GM21576 (cell line): ENCODE measurements around the gene ECEL1.

Experiments
- ATAC-seq: cut with Tn5 transposase; IDR thresholded peaks from one replicate; pipeline ENCODE4 v1.9.1; 2021; ENCODE audit warnings: mild to moderate bottlenecking, moderate library complexity; ENCODE audit not compliant: unreplicated experiment

The ECEL1 gene

GRCh38 chr2:232501331-232501771, 13.7 kb upstream of the ECEL1 start:
- ATAC-seq: no peak

GRCh38 chr2:232498452-232498851, 10.8 kb upstream of the ECEL1 start:
- ATAC-seq: no peak

GRCh38 chr2:232497348-232497747, 9.7 kb upstream of the ECEL1 start:
- ATAC-seq: no peak

DNA sequence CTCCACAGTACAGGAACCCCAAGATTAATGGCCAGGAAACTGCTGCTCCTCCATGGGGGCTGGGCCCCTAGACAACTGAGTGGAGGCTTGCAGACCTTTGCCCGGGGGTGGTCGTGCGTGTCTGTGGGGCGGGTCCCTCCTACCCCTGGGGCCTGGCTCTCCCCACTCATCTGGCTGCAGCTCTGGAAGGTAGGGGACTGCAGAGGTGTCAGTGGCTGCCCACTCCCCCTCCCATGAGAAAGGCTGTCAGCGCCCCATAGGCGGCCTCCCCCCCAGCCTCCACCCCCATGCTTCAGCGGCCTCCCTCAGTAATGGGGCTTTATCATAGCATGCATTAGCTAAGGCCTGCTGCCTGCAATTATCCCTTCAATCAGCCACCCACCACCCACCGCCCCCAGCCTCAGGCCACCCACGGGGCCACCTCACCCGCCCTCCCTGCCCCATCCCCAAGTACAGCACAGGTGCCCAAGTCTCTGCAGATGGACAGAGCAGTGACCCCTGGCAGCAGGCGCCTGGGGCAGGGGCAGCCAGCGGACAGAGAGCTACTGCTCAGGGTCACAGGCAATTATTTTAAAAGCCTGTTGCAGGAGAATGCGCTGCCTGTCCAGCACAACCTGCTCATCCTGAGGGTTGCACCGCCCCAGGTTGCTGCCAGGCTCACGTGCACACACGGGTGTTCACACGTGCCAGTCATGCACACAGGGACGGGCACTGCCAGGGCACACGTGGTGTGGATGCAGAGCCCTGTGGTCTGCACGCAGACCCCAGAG, 9.1 kb upstream of the ECEL1 start:
- ATAC-seq: no peak

GRCh38 chr2:232495292-232495691, 7.7 kb upstream of the ECEL1 start:
- ATAC-seq: no peak

GRCh38 chr2:232494542-232494941, 6.9 kb upstream of the ECEL1 start:
- ATAC-seq: no peak

GRCh38 chr2:232493701-232494474, 6.3 kb upstream of the ECEL1 start:
- ATAC-seq: no peak

GRCh38 chr2:232492963-232493700, 5.5 kb upstream of the ECEL1 start:
- no peak for ATAC-seq

DNA sequence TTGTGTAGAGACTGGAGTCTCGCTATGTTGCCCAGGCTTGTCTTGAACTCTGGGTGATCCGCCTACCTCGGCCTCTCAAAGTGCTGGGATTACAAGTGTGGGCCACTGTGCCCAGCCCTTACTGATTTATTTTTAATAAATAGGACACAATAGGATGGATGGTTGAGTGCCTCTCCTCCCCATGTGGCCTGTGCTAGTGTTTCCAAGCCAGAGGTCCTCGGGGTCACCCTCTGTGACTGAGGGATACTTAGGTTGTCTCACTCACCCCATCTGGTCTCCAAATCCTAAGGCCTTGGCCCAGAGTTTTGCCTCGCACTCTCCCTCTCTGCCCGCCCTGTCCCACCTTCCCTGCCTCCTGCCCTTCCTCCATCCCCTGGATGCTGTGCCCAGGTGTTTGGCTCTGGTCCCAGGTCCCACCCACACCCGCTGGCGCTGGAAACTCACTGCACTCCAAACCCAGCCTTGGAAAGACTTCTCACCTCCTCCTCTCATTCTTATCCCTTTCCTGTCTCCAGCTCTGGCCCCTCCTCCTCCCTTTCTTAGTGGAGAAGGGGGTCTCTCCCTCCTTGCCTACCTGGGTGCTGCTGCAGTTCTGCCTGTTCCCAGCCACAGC, 4.7 kb upstream of the ECEL1 start:
- no peak for ATAC-seq

- ATAC-seq: no peak
Observed at GRCh38 chr2:232491139-232491780, 3.6 kb upstream of the ECEL1 start.

DNA sequence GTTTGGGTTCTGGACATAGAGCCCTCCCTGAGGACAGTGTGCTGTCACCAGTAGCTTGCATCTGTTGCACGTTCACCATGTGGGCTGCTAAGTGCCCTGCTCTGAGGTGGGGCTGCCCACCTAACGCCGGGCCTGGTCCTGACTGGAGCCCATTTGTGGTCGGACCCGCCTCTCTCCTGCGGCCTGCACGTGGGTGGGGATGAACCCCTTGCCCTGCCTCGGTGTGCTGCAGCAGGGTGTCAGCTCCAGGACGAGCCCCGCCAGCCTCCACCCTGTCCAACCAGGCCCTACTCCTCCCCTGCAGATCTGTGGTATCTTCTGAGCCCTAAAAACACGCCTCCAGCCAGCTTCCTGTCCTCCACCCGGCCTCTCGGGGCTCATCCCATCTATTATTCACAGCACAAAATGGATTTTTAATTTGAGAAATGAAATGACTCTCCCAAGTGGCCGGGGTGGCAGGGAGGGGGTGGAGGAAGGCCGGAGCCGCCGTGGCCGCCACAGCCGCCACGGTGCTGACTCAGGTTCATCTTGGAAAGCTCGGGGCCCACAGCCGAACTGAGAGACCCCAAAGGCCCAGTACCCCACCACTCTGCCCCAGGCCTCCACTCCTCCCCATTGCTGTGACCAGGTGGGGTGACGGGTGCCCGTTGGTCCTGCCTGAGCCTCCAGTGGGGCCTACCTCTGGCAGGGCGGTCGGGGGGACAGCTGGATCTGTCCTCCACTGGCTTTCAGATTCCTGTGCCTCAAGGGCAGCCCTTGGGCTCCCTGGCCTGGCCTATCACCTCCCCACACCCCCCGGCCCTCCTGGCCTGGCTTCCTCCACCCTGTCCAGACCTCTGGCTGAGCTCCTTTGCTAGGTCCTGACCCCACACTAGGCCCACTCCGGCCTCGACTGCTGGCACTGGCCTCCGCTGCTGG, 2.8 kb upstream of the ECEL1 start:
- ATAC-seq: no peak

DNA sequence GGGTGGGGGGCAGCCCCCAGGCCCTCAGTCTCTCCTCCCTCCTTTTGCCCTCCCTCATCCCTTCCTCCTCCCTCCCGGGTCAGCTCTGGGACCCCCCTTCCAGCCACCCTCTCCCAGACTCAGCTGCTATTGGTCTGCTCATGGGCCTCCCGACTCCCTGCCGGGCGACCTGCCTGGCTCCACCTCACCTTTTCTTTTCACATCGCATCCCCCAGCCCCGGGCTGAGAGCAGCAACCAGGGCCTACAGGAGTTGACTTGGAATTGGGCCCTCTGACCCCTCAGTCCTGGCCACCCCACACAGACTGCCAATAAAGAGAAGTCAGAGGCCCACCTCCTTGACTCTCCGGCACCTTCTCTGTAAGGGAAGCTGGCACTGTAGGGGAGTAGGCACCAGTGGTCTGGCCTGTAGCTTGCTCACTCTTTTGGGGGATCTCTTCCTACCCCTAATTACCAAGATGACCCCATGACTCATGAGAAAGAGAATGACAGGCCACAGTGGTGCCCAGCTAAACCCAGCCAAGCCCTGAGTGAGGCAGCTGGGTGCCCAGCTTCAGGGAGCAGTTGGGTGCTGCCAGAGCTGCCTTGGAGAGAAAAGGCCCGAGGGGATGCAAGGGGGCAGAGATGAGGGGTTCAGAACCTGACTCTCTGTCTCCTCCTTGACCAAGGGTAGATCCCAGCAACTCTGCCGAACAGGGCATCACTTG, 2.0 kb upstream of the ECEL1 start:
- ATAC-seq: no peak

GRCh38 chr2:232488721-232489300, 1.2 kb upstream of the ECEL1 start:
- no peak for ATAC-seq

DNA sequence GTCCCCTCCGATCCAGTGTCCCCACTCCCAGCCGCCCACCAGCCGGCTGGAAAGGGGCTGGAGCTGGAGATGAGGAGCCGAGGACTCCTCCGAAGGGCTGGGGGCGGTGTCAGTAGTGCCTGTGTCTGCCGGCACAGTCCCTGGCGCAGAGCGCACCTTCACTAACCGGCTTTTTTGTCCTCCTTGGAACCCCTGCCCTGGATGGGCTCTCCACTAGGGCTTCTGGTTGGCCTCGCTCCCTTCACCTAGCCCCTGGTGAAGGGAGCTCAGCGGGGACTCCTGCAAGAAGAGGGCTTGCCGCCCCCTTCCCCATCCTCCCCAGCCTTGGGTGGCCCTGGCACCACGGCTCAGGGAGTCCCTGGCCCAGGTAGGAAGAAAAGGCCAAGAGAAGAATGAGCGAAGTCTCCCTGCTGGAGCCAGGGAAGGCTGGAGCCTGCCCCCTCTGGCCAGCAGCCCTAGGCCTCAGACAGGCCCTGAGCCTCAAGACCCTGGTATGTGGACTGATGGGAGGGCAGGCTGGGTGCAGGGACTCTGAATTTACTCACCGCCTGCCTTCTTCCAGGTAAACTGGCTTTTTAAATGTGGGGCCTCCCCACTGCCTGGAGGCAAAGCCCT, 570 bp upstream of the ECEL1 start:
- no peak for ATAC-seq

DNA sequence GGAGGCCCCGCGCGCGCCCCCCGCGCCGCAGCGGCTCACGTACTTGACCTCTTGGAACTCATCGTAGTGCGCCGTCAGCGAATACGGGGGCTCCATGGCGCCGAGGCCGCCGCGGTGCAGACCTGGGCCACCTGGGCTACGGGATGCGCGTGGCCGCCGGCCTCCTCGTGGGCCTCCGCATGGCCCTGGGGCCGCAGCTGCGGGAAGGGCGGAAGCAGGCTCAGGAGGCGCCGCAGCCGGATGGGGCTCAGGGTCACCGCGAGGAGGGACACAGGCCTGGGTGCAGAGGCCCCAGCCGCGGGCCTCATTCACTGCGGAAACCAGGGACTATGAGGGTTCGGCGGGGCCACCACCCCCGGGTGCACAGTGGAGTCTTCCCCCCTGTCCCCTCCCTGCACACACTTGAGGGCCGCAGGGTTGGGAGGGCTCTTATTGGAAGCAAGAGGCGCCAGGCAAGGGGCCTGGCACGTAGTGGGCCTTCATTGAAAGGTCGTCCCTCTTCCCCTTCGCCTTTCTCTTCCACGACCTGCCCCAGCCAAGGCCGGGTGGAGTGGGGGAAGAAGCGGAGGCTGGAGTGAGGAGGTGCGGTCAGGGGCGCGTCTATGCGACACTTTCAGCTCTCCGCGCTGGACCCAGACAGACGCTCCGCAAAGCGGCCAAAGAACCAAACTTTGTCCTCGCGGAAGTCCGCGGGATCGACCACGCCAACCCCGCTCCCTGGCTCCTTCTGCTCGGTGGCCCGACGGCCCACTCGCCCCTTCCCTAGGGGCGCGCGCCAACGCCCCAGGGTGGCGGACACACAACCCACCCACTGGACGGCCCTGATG, 863 bp downstream of the ECEL1 start:
- no peak for ATAC-seq

- ATAC-seq: no peak
Observed at GRCh38 chr2:232485757-232486557, 1.7 kb downstream of the ECEL1 start.

DNA sequence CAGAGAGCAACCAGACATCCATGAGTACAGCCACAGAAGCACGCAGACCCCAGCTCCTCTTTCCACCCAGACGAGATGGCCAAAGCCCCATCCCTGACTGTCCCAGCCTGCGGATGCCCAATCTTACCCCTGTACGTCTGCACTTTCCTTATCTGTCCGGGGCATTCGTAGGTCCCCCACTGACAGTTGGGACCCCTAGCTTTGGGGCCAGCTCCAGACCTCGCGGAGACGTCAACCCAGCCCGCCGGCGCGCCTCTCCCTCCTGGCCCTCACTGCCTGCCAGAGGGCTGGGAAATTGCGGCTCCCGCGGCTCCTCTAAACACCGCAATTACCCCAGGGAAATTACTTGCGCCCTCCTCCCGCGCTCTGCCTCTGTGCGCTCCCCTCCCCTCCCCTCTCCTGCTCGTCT, 2.3 kb downstream of the ECEL1 start:
- no peak for ATAC-seq
